ENCODE measurements around the gene MRS2.
A peak's percentile ranks its signal among the peaks of the same experiment; 100 is the strongest.

GRCh38 chr6:24402697-24403500, at the start of gene MRS2:
- TF ChIP-seq, protein P1, sequence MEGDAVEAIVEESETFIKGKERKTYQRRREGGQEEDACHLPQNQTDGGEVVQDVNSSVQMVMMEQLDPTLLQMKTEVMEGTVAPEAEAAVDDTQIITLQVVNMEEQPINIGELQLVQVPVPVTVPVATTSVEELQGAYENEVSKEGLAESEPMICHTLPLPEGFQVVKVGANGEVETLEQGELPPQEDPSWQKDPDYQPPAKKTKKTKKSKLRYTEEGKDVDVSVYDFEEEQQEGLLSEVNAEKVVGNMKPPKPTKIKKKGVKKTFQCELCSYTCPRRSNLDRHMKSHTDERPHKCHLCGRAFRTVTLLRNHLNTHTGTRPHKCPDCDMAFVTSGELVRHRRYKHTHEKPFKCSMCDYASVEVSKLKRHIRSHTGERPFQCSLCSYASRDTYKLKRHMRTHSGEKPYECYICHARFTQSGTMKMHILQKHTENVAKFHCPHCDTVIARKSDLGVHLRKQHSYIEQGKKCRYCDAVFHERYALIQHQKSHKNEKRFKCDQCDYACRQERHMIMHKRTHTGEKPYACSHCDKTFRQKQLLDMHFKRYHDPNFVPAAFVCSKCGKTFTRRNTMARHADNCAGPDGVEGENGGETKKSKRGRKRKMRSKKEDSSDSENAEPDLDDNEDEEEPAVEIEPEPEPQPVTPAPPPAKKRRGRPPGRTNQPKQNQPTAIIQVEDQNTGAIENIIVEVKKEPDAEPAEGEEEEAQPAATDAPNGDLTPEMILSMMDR (IDR thresholded peaks at IDR 0.05 in 4 of 5, conservative IDR thresholded peaks at IDR 0.05 in 1 of 5): no peak
- TF ChIP-seq POLR2A (IDR thresholded peaks at IDR 0.05): peak; percentile 80 to 90

All from gastrocnemius medialis (tissue), 4 donors.